Measurements from ENCODE around the gene ITGA1.

The ITGA1 gene

DNA sequence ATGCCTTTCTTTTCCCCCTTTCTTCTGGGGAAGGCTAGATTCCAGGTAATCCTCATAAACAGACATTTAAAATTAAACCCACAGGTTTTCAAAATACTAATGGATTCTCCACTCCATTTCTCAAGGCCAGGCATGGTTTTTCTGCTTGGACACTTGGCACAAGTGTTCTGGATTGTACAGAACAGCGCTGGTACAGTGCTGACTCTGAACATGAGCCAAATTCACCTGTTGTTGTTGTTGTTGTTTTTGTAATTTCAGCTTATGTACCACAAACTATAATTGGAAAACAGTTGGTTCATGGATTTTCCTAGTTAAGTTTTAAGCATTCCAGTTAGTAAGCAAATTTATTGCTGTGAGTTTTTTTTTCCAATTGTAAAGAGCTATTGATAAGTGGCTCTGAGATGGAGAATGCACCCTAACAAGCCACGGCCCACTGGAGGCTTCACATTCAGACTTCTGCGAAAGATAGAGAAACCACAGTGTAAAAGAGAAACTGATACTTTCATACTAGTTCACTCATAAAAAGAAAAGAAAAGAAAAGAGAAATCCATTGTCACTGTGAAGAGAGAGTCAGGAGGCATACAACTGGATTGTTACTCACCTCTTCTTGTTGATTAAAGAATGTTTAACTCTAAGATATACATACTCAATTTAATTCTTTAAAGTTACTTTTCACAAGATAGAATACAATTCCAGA is 16.2 kb upstream of the ITGA1 start:
- no peak overlapping the region for H3K4me2 ChIP-seq (ENCODE audit: insufficient read depth, low read length, poor library complexity, severe bottlenecking)
- no peak overlapping the region for H2AK5ac ChIP-seq (ENCODE audit: low read depth, low read length)
- H3K4ac ChIP-seq (ENCODE audit: low read length) = no peak overlapping the region
- H3K23ac ChIP-seq (ENCODE audit: low read depth, low read length, poor library complexity) = no peak overlapping the region
- H2BK5ac ChIP-seq (ENCODE audit: low read length) = no peak overlapping the region
- no peaks in the 10 kb centered on the region for H3K9me3 ChIP-seq (replicated peaks in 1 of 2; ENCODE audit: control insufficient read depth in 2 of 2, insufficient read depth in 1 of 2, low read depth in 1 of 2, low read length in 2 of 2)
- H2BK12ac ChIP-seq (ENCODE audit: low read length) = no peak overlapping the region
- no peak overlapping the region for H4K91ac ChIP-seq (ENCODE audit: low read depth, low read length, poor library complexity)
- DNase-seq (ENCODE audit: low spot score) = no peak
- no peak overlapping the region for H3K14ac ChIP-seq (ENCODE audit: low read length)
- H3K36me3 ChIP-seq (replicated peaks in 1 of 2; ENCODE audit: control insufficient read depth in 2 of 2, insufficient read depth in 2 of 2, low read length in 2 of 2) = no peaks in the 10 kb centered on the region
- no peaks in the 10 kb centered on the region for H3K79me1 ChIP-seq (ENCODE audit: low read depth, low read length)
- H3K4me1 ChIP-seq (ENCODE audit: control insufficient read depth in 2 of 2, insufficient read depth in 1 of 2, low read depth in 1 of 2, low read length in 2 of 2) = peaks cover 4 to 10% of the 10 kb centered on the region in 2 donors
- H2AFZ ChIP-seq (ENCODE audit: low read length) = no peak overlapping the region
- H4K8ac ChIP-seq (ENCODE audit: low read depth, low read length) = no peak overlapping the region
- H3K4me3 ChIP-seq (ENCODE audit: low read length in 2 of 2) = no peak overlapping the region
- H2BK120ac ChIP-seq (ENCODE audit: low read depth, low read length) = no peak overlapping the region
- no CpG with 5 or more reads among the region's 3 CpGs for WGBS, 2 donors (ENCODE audit: extremely low coverage in 2 of 2, insufficient read length in 2 of 2, insufficient replicate concordance in 1 of 2)
- H3K18ac ChIP-seq (ENCODE audit: low read length) = no peak overlapping the region
- H2BK15ac ChIP-seq (ENCODE audit: low read length) = no peak overlapping the region
- H3K27me3 ChIP-seq (ENCODE audit: control insufficient read depth in 3 of 3, insufficient read depth in 3 of 3, low read depth in 1 of 3, low read length in 3 of 3) = peaks cover 0 to 14% (median 0%) of the 10 kb centered on the region in 3 experiments
- H3K9ac ChIP-seq (ENCODE audit: low read depth, low read length, poor library complexity) = no peak overlapping the region
- H3K27ac ChIP-seq (replicated peaks; ENCODE audit: low read length) = no peak overlapping the region

DNA sequence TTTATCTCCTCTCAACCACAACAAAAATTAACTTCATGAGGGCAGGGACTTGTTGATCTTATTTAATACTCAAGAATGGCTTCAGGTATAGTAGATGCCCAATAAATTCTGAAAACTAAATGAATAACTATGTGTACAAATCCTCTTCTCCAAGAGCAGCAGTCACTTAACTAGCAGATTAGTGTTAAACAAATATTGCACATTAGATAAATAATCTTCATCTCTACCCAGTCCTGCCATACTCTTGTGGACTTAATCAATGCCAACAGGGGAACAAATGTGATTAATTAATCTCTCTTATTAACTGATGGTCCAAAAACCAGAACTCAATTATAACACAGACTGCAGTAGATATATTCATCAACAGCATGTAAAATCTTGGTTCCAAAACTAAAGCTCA is 15.0 kb upstream of the ITGA1 start:
- no peak for DNase-seq (ENCODE audit: low spot score)
- no peak overlapping the region for H3K4me3 ChIP-seq (ENCODE audit: low read length in 2 of 2)
- no peak overlapping the region for H3K18ac ChIP-seq (ENCODE audit: low read length)
- H3K4me1 ChIP-seq (ENCODE audit: control insufficient read depth in 2 of 2, insufficient read depth in 1 of 2, low read depth in 1 of 2, low read length in 2 of 2) = peaks cover 4 to 10% of the 10 kb centered on the region in 2 donors
- no peak overlapping the region for H2BK5ac ChIP-seq (ENCODE audit: low read length)
- H3K4ac ChIP-seq (ENCODE audit: low read length) = no peak overlapping the region
- no peak overlapping the region for H3K9ac ChIP-seq (ENCODE audit: low read depth, low read length, poor library complexity)
- no peak overlapping the region for H2BK15ac ChIP-seq (ENCODE audit: low read length)
- H3K27me3 ChIP-seq (ENCODE audit: control insufficient read depth in 3 of 3, insufficient read depth in 3 of 3, low read depth in 1 of 3, low read length in 3 of 3) = peaks cover 0 to 18% (median 0%) of the 10 kb centered on the region in 3 experiments
- no peak overlapping the region for H4K91ac ChIP-seq (ENCODE audit: low read depth, low read length, poor library complexity)
- no peak overlapping the region for H2BK120ac ChIP-seq (ENCODE audit: low read depth, low read length)
- H2AFZ ChIP-seq (ENCODE audit: low read length) = no peak overlapping the region
- no peak overlapping the region for H3K23ac ChIP-seq (ENCODE audit: low read depth, low read length, poor library complexity)
- no peak overlapping the region for H3K27ac ChIP-seq (replicated peaks; ENCODE audit: low read length)
- no peak overlapping the region for H2BK12ac ChIP-seq (ENCODE audit: low read length)
- no peak overlapping the region for H2AK5ac ChIP-seq (ENCODE audit: low read depth, low read length)
- no peak overlapping the region for H4K8ac ChIP-seq (ENCODE audit: low read depth, low read length)
- H3K14ac ChIP-seq (ENCODE audit: low read length) = no peak overlapping the region
- H3K4me2 ChIP-seq (ENCODE audit: insufficient read depth, low read length, poor library complexity, severe bottlenecking) = no peak overlapping the region
- H3K9me3 ChIP-seq (replicated peaks in 1 of 2; ENCODE audit: control insufficient read depth in 2 of 2, insufficient read depth in 1 of 2, low read depth in 1 of 2, low read length in 2 of 2) = no peaks in the 10 kb centered on the region
- no peaks in the 10 kb centered on the region for H3K79me1 ChIP-seq (ENCODE audit: low read depth, low read length)
- H3K36me3 ChIP-seq (replicated peaks in 1 of 2; ENCODE audit: control insufficient read depth in 2 of 2, insufficient read depth in 2 of 2, low read length in 2 of 2) = no peaks in the 10 kb centered on the region

DNA sequence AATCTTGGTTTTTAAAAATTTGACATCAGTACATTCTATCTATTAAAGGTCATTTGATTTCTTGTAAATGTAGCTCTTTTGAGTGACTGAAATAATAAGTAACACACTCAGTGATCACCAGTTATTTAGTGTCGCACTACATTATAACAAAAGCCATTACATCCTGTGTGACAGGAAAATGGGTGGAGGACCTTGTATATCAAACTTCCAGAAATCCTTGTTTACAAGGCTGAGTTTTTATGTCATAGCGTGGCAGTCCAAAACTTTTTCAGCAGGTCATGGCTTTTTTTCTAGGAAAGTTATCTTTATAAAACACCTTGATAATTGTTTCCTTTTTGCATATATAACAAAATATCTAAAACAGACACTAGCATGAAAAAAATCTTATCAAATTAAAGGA is 14.4 kb upstream of the ITGA1 start:
- Histone ChIP-seq H3K23ac (ENCODE audit: low read depth, low read length, poor library complexity) (no peak overlapping the region), H3K4me1 (ENCODE audit: control insufficient read depth in 2 of 2, insufficient read depth in 1 of 2, low read depth in 1 of 2, low read length in 2 of 2) (peaks cover 4 to 10% of the 10 kb centered on the region in 2 donors), H2BK15ac (ENCODE audit: low read length) (no peak overlapping the region), H3K4ac (ENCODE audit: low read length) (no peak overlapping the region), H2BK5ac (ENCODE audit: low read length) (no peak overlapping the region), H3K4me3 (ENCODE audit: low read length in 2 of 2) (no peak overlapping the region), H2BK12ac (ENCODE audit: low read length) (no peak overlapping the region), H4K8ac (ENCODE audit: low read depth, low read length) (no peak overlapping the region), H3K79me1 (ENCODE audit: low read depth, low read length) (no peaks in the 10 kb centered on the region), H2BK120ac (ENCODE audit: low read depth, low read length) (no peak overlapping the region), H3K27me3 (ENCODE audit: control insufficient read depth in 3 of 3, insufficient read depth in 3 of 3, low read depth in 1 of 3, low read length in 3 of 3) (peaks cover 0 to 20% (median 0%) of the 10 kb centered on the region in 3 experiments), H3K18ac (ENCODE audit: low read length) (no peak overlapping the region), H3K4me2 (ENCODE audit: insufficient read depth, low read length, poor library complexity, severe bottlenecking) (no peak overlapping the region), H3K9ac (ENCODE audit: low read depth, low read length, poor library complexity) (no peak overlapping the region), H2AFZ (ENCODE audit: low read length) (no peak overlapping the region), H3K14ac (ENCODE audit: low read length) (no peak overlapping the region), H3K27ac (replicated peaks; ENCODE audit: low read length) (no peak overlapping the region), H3K36me3 (replicated peaks in 1 of 2; ENCODE audit: control insufficient read depth in 2 of 2, insufficient read depth in 2 of 2, low read length in 2 of 2) (no peaks in the 10 kb centered on the region), H4K91ac (ENCODE audit: low read depth, low read length, poor library complexity) (no peak overlapping the region), H2AK5ac (ENCODE audit: low read depth, low read length) (no peak overlapping the region), H3K9me3 (replicated peaks in 1 of 2; ENCODE audit: control insufficient read depth in 2 of 2, insufficient read depth in 1 of 2, low read depth in 1 of 2, low read length in 2 of 2) (no peaks in the 10 kb centered on the region)
- DNase-seq (ENCODE audit: low spot score) = no peak
- no CpG with 5 or more reads among the region's 2 CpGs for WGBS, 2 donors (ENCODE audit: extremely low coverage in 2 of 2, insufficient read length in 2 of 2, insufficient replicate concordance in 1 of 2)

DNA sequence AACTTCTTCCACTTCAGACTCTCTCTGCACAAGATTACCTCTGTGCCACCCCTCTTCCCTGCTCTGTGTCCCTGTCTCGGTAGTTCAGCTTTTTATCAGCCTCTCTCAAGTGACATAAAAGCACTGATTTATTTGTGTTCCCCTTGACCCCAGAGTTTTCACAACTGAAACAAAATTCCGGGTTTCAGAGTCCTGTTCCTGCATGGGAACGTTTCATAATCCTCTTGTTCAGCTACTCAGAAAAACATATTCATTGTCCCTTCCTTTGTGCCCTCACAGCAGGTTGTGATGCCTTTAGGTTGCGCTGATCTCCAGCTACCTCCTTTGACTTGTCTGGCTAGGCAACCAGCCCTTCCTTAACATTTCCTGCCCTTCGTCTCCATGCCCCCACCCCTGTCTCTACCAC is 13.7 kb upstream of the ITGA1 start:
- no peaks in the 10 kb centered on the region for H3K36me3 ChIP-seq (replicated peaks in 1 of 2; ENCODE audit: control insufficient read depth in 2 of 2, insufficient read depth in 2 of 2, low read length in 2 of 2)
- no peak overlapping the region for H3K4me3 ChIP-seq (ENCODE audit: low read length in 2 of 2)
- H2AK5ac ChIP-seq (ENCODE audit: low read depth, low read length) = no peak overlapping the region
- peak; percentile 38 for DNase-seq (ENCODE audit: low spot score)
- no peak overlapping the region for H3K4me2 ChIP-seq (ENCODE audit: insufficient read depth, low read length, poor library complexity, severe bottlenecking)
- H3K27ac ChIP-seq (replicated peaks; ENCODE audit: low read length) = no peak overlapping the region
- H3K27me3 ChIP-seq (ENCODE audit: control insufficient read depth in 3 of 3, insufficient read depth in 3 of 3, low read depth in 1 of 3, low read length in 3 of 3) = peaks cover 0 to 20% (median 0%) of the 10 kb centered on the region in 3 experiments
- no peak overlapping the region for H3K23ac ChIP-seq (ENCODE audit: low read depth, low read length, poor library complexity)
- no peak overlapping the region for H2BK12ac ChIP-seq (ENCODE audit: low read length)
- H3K18ac ChIP-seq (ENCODE audit: low read length) = no peak overlapping the region
- WGBS, 2 donors (ENCODE audit: extremely low coverage in 2 of 2, insufficient read length in 2 of 2, insufficient replicate concordance in 1 of 2) = no CpG with 5 or more reads among the region's 5 CpGs
- H3K9ac ChIP-seq (ENCODE audit: low read depth, low read length, poor library complexity) = no peak overlapping the region
- no peak overlapping the region for H2BK15ac ChIP-seq (ENCODE audit: low read length)
- H2BK5ac ChIP-seq (ENCODE audit: low read length) = no peak overlapping the region
- no peak overlapping the region for H2BK120ac ChIP-seq (ENCODE audit: low read depth, low read length)
- no peak overlapping the region for H4K91ac ChIP-seq (ENCODE audit: low read depth, low read length, poor library complexity)
- peaks cover 4 to 10% of the 10 kb centered on the region in 2 donors for H3K4me1 ChIP-seq (ENCODE audit: control insufficient read depth in 2 of 2, insufficient read depth in 1 of 2, low read depth in 1 of 2, low read length in 2 of 2)
- no peaks in the 10 kb centered on the region for H3K79me1 ChIP-seq (ENCODE audit: low read depth, low read length)
- no peak overlapping the region for H4K8ac ChIP-seq (ENCODE audit: low read depth, low read length)
- H3K9me3 ChIP-seq (replicated peaks in 1 of 2; ENCODE audit: control insufficient read depth in 2 of 2, insufficient read depth in 1 of 2, low read depth in 1 of 2, low read length in 2 of 2) = peaks cover 0 to 2% of the 10 kb centered on the region in 2 donors
- H3K4ac ChIP-seq (ENCODE audit: low read length) = no peak overlapping the region
- H2AFZ ChIP-seq (ENCODE audit: low read length) = no peak overlapping the region
- no peak overlapping the region for H3K14ac ChIP-seq (ENCODE audit: low read length)
